SK-N-SH (cell line): ENCODE measurements around the gene ANKH. TPM values are rescaled to one million over a fixed set of nuclear protein-coding genes. Genes with fewer than 3 reads are reported as not detected.

Source experiments
- CTCF ChIA-PET: fragments of 300-600, 350-600 bp; formaldehyde crosslinking; extraction: SDS; loops from one replicate; lab custom pipeline; 2021; lab: Yijun Ruan, JAX
- POLR2A ChIA-PET: fragments of 350-600 bp; sonication (Branson Sonifier 250); formaldehyde crosslinking; extraction: SDS; loops from one replicate; lab custom pipeline; 2020; ENCODE audit warnings: antibody characterized with exemption, inconsistent platforms; lab: Yijun Ruan, JAX
- DNase-seq: peaks from one replicate; pipeline ENCODE4 v3.0.0; 2012
- H2AFZ ChIP-seq: fragments of 200-600 bp; sonication (generic); 2 replicates; pipeline ENCODE4 v1.8.1; 2016; ENCODE audit warnings: antibody characterized with exemption, mild to moderate bottlenecking, low read depth
- H3F3A ChIP-seq: fragments of 200-600 bp; sonication (generic); replicated peaks from 2 replicates; pipeline ENCODE3; 2016; ENCODE audit warnings: antibody characterized with exemption, mild to moderate bottlenecking; ENCODE audit not compliant: insufficient read depth
- H3K27ac ChIP-seq, 2 experiments: fragments of 200-500 bp in 1 of 2; fragments of 200-600 bp in 1 of 2; sonication (Bioruptor generic) in 1 of 2; sonication (generic), shearing (Covaris generic) in 1 of 2; 2 replicates each; pipeline versions ENCODE4 v1.5.1 to v1.6.1; 2014 to 2016; ENCODE audit warnings: low read depth in 2 of 2, inconsistent platforms in 1 of 2, low read length in 1 of 2, mild to moderate bottlenecking in 1 of 2, mixed read lengths in 1 of 2
- H3K27me3 ChIP-seq: fragments of 200-600 bp; sonication (generic), shearing (Covaris generic); 2 replicates; pipeline ENCODE4 v1.6.1; 2016; ENCODE audit warnings: mixed run types; ENCODE audit not compliant: insufficient read depth
- H3K36me3 ChIP-seq, 2 experiments: fragments of 200-500 bp in 1 of 2; fragments of 200-600 bp in 1 of 2; sonication (Bioruptor generic) in 1 of 2; sonication (generic) in 1 of 2; replicated peaks in 1 of 2; 2 replicates each; pipeline versions ENCODE3 to v1.5.1; 2014 to 2016; ENCODE audit warnings: low read length in 1 of 2, mild to moderate bottlenecking in 1 of 2; ENCODE audit not compliant: insufficient read depth in 2 of 2, control insufficient read depth in 1 of 2
- H3K4me1 ChIP-seq, 2 experiments: fragments of 200-500 bp in 1 of 2; fragments of 200-600 bp in 1 of 2; sonication (Bioruptor generic) in 1 of 2; sonication (generic), shearing (Covaris generic) in 1 of 2; 2 replicates each; pipeline versions ENCODE4 v1.5.1 to v1.6.1; 2014 to 2016; ENCODE audit warnings: low read depth in 1 of 2, low read length in 1 of 2, mixed run types in 1 of 2; ENCODE audit not compliant: insufficient read depth in 2 of 2, control insufficient read depth in 1 of 2
- H3K4me2 ChIP-seq: fragments of 200-600 bp; sonication (generic), shearing (Covaris generic); 2 replicates; pipeline ENCODE4 v1.6.1; 2017; ENCODE audit warnings: mixed run types
- H3K4me3 ChIP-seq, 2 experiments: fragments of 200-500 bp in 1 of 2; fragments of 200-600 bp in 1 of 2; sonication (Bioruptor generic) in 1 of 2; sonication (generic), shearing (Covaris generic) in 1 of 2; 2 replicates each; pipeline versions ENCODE4 v1.5.1 to v1.8.1; 2014 to 2016; ENCODE audit warnings: low read depth in 2 of 2, inconsistent platforms in 1 of 2, low read length in 1 of 2, mild to moderate bottlenecking in 1 of 2, mixed read lengths in 1 of 2, moderate library complexity in 1 of 2
- H3K79me2 ChIP-seq: fragments of 200-600 bp; sonication (generic); 2 replicates; pipeline ENCODE4 v1.8.1; 2017; ENCODE audit warnings: mild to moderate bottlenecking; ENCODE audit not compliant: insufficient read depth
- H3K9ac ChIP-seq: fragments of 200-600 bp; sonication (generic); 2 replicates; pipeline ENCODE4 v1.6.1; 2017; ENCODE audit warnings: mixed run types
- H3K9me2 ChIP-seq: fragments of 200-600 bp; sonication (generic); 2 replicates; pipeline ENCODE4 v1.6.1; 2017; ENCODE audit warnings: mixed run types
- H3K9me3 ChIP-seq: fragments of 200-600 bp; sonication (generic); 2 replicates; pipeline ENCODE4 v1.6.1; 2017; ENCODE audit warnings: mixed run types, mild to moderate bottlenecking, moderate library complexity
- H4K20me1 ChIP-seq: fragments of 200-600 bp; sonication (generic); 2 replicates; pipeline ENCODE4 v1.6.1; 2017; ENCODE audit warnings: mild to moderate bottlenecking, mixed run types; ENCODE audit not compliant: insufficient read depth
- CHD2 ChIP-seq: fragments of 150-350 bp; IDR thresholded peaks from 2 replicates; pipeline ENCODE4 v1.6.1; 2018; ENCODE audit warnings: low read length; ENCODE audit not compliant: partially characterized antibody
- ELF1 ChIP-seq: IDR thresholded peaks from 2 replicates; pipeline ENCODE4 v1.4.0; 2012
- EP300 ChIP-seq, 2 experiments: IDR thresholded peaks; 2 replicates each; pipeline versions ENCODE4 v1.4.0 to v1.6.1; 2012; ENCODE audit warnings: borderline replicate concordance in 1 of 2, low read depth in 1 of 2, low read length in 1 of 2
- FOXM1 ChIP-seq: IDR thresholded peaks from 2 replicates; pipeline ENCODE4 v1.4.0; 2012; ENCODE audit warnings: low read depth, mild to moderate bottlenecking
- GABPA ChIP-seq: IDR thresholded peaks from 2 replicates; pipeline ENCODE4 v1.4.0; 2012; ENCODE audit warnings: low read depth, mild to moderate bottlenecking
- POLR2AphosphoS5 ChIP-seq: IDR thresholded peaks from 2 replicates; pipeline ENCODE4 v1.6.1; 2012; ENCODE audit warnings: low read depth, low read length
- REST ChIP-seq: IDR thresholded peaks from 2 replicates; pipeline ENCODE4 v1.6.1; 2012; ENCODE audit warnings: mild to moderate bottlenecking, low read depth, low read length, moderate library complexity
- RXRA ChIP-seq: IDR thresholded peaks from 2 replicates; pipeline ENCODE4 v1.4.0; 2012; ENCODE audit warnings: low read depth, mild to moderate bottlenecking, borderline replicate concordance
- SMC3 ChIP-seq: IDR thresholded peaks from 2 replicates; pipeline ENCODE4 v1.6.1; 2012; ENCODE audit warnings: low read depth, low read length, improper control_type of control experiment
- USF1 ChIP-seq: IDR thresholded peaks from 2 replicates; pipeline ENCODE4 v1.4.0; 2012; ENCODE audit warnings: low read depth, borderline replicate concordance
- YY1 ChIP-seq: IDR thresholded peaks from 2 replicates; pipeline ENCODE4 v1.4.0; 2012; ENCODE audit warnings: low read depth, mild to moderate bottlenecking
- WGBS: methylation state at CpG from one replicate; pipeline ENCODE4 v1.1.6; 2017; ENCODE audit warnings: low lambda C conversion rate; 5-methylcytosine and 5-hydroxymethylcytosine counted together
- polyA plus RNA-seq, 3 experiments: library from polyadenylated mRNA; depleted of rRNA; stranded (reverse); fragments of >200 nt; gene quantifications; 2 replicates each; pipeline ENCODE4 v1.2.3, GENCODE V29; 2012
- TF ChIP-seq, protein P1 (sequence below): fragments of 150-350 bp; IDR thresholded peaks from 2 replicates; pipeline ENCODE4 v1.6.1; 2016; ENCODE audit warnings: mild to moderate bottlenecking, low read depth, low read length
- TF ChIP-seq, protein P2 (sequence below): fragments of 150-350 bp; IDR thresholded peaks from 2 replicates; pipeline ENCODE4 v1.6.1; 2017; ENCODE audit warnings: antibody characterized with exemption, low read length, low read depth, borderline replicate concordance

Gene ANKH
- polyA plus RNA-seq, 1 of the 3 experiments (the other 2 are of a cell fraction), result 22.0 TPM

DNA sequence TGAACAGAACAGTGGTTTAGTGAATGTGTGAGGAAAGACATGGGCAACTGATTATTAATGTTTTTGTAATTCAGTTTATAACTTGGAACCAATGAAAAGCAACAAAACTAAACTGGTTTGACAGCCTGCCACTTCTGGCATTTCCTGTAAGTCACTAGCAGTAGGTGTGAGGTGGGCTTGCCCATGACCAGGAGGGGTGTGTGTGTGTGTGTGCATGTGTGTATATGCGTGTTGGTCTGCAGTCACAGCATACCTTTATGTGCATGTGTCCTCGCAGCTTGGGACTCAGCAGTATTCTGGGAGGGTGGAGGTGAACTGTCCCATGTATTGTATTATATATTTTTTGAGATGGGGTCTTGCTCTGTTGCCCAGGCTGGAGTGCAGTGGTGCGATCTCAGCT lies 174.7 kb downstream of the ANKH start:
- 97% methylated on average over 3 of the region's 3 CpGs for WGBS
- Histone ChIP-seq H2AFZ (no peak overlapping the region), H3K36me3 (peaks cover 52 to 80% of the 10 kb centered on the region in 2 experiments), H3K27me3 (no peaks in the 10 kb centered on the region), H3K27ac (no peak overlapping the region), H3K9me2 (no peaks in the 10 kb centered on the region), H3F3A (no peaks in the 10 kb centered on the region), H3K4me2 (no peak overlapping the region), H3K79me2 (no peaks in the 10 kb centered on the region), H3K9ac (no peak overlapping the region), H3K9me3 (no peaks in the 10 kb centered on the region), H3K4me3 (no peak overlapping the region), H3K4me1 (no peaks in the 10 kb centered on the region), H4K20me1 (no peaks in the 10 kb centered on the region)
- POLR2A ChIA-PET, result no interaction called here
- no peak for DNase-seq
- CTCF ChIA-PET, result no interaction called here
- TF ChIP-seq SMC3, result no peak
- TF ChIP-seq EP300 (IDR thresholded peaks at IDR 0.05; ENCODE audit: borderline replicate concordance in 1 of 2, low read depth in 1 of 2, low read length in 1 of 2), result no peak
- TF ChIP-seq RXRA, result no peak
- no peak for TF ChIP-seq FOXM1
- no peak for TF ChIP-seq ELF1
- TF ChIP-seq USF1, result no peak
- no peak for TF ChIP-seq POLR2AphosphoS5
- TF ChIP-seq YY1, result no peak
- TF ChIP-seq REST, result no peak

DNA sequence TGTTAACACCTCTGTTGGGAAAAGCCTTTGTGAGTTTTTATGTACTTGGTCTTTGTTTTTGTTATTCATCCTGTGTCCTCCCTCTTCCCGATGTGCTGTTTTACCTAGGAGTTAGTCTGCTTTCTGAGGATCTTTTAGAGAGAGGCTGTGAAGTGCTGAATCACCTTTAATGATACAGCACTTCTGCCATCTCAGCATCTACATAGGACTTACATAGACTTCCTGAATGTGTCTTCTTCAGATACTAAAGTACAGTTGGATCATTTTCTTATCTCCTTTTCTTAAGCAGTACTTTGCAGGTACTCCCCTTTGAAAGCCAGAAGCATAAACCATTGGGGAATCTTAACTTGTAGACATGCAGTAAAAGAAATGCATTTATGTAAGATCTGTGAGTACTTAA lies 175.5 kb downstream of the ANKH start:
- Histone ChIP-seq H3K4me2 (no peak overlapping the region), H3K4me1 (no peaks in the 10 kb centered on the region), H3K9ac (no peak overlapping the region), H3K9me3 (no peaks in the 10 kb centered on the region), H3K4me3 (no peak overlapping the region), H3K79me2 (no peaks in the 10 kb centered on the region), H3F3A (no peaks in the 10 kb centered on the region), H3K9me2 (no peaks in the 10 kb centered on the region), H2AFZ (no peak overlapping the region), H3K27me3 (no peaks in the 10 kb centered on the region), H3K36me3 (peaks cover 60 to 81% of the 10 kb centered on the region in 2 experiments), H4K20me1 (no peaks in the 10 kb centered on the region), H3K27ac (no peak overlapping the region)
- 83% methylated on average over 1 of the region's 1 CpG for WGBS
- CTCF ChIA-PET, result no interaction called here
- TF ChIP-seq GABPA, result no peak
- no peak for TF ChIP-seq CHD2
- TF ChIP-seq, protein P1, sequence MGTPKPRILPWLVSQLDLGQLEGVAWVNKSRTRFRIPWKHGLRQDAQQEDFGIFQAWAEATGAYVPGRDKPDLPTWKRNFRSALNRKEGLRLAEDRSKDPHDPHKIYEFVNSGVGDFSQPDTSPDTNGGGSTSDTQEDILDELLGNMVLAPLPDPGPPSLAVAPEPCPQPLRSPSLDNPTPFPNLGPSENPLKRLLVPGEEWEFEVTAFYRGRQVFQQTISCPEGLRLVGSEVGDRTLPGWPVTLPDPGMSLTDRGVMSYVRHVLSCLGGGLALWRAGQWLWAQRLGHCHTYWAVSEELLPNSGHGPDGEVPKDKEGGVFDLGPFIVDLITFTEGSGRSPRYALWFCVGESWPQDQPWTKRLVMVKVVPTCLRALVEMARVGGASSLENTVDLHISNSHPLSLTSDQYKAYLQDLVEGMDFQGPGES, result no peak
- TF ChIP-seq, protein P2, sequence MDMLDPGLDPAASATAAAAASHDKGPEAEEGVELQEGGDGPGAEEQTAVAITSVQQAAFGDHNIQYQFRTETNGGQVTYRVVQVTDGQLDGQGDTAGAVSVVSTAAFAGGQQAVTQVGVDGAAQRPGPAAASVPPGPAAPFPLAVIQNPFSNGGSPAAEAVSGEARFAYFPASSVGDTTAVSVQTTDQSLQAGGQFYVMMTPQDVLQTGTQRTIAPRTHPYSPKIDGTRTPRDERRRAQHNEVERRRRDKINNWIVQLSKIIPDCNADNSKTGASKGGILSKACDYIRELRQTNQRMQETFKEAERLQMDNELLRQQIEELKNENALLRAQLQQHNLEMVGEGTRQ, result no peak
- POLR2A ChIA-PET, result no interaction called here
- no peak for DNase-seq
